Stimulated activated CD4-positive, alpha-beta T cell treated with anti-CD3 and anti-CD28 coated beads, Interleukin-15, amount 100 ng/mL, for 48 hours (primary cell): Measurements from ENCODE around the gene MYCBP2.
"Not testable (repeated sequence)": the region's sequence is repeated elsewhere in the genome, so short reads cannot be mapped to it uniquely, and the experiment has no call there.

ENCODE experiments used
- DNase-seq, 2 donors: peaks; one replicate each; pipeline ENCODE4 v3.0.0-alpha.2; 2020; ENCODE audit warnings: low read depth in 2 of 2

MYCBP2 gene

DNA sequence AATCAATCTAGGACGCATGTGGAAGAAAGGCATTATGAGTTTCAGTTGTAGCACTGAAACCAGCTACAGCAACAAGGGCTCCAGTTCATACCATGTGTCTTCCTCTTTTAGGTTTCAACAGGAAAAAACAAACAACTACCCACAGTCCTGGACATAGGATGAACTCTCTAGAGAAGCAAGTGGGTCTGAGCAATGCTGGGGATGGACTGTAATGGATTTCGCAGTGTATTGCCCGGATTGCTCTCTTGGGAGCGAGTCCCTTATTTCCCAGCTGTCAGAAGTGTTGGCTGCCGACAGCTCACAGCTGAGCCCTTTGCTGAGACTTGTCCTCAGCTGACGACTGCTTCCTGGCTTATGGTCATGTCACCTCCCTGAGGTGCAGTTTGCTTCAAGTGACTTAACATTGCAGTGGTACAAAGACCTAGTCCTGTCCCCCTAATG is 12.1 kb upstream of the MYCBP2 start:
- DNase-seq: no peak

DNA sequence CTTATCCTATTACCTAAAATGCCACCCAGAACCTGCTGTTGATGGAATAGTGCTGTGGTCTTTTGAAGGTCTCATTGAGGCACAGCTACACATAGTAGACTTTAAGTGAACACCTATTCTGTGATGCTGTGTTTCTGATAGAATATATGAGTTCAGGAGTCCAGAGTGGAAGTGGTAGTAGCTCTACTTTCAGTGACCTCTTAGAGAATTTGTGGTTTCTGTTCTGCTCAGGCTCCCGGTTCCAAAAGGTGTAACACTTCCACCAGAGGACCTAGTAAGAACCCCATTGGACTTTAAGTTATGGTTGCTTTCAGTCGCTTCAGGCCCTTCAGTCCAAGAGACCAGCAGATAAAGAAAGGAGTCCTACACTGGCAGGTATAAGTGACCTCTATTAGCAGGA is 11.4 kb upstream of the MYCBP2 start:
- DNase-seq: no peak

DNA sequence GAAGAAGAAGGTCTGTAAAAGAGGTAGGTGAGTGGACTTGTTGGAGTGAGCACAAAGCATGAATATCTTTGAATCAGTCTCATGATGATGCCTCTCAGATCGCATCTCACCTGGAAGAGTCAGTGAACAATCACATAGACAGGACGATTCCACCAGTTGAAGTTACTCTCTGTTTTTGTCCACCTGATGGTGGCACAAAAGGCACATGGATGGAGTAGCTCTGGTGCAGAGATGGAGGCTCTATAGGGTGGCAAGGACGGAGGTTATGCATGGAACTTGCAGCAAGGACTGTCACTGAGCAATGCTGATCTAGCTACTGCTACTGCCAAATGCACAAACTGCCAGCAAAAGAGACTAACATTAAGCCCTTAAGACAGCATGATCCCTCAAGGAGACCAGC is 10.3 kb upstream of the MYCBP2 start:
- no peak for DNase-seq

DNA sequence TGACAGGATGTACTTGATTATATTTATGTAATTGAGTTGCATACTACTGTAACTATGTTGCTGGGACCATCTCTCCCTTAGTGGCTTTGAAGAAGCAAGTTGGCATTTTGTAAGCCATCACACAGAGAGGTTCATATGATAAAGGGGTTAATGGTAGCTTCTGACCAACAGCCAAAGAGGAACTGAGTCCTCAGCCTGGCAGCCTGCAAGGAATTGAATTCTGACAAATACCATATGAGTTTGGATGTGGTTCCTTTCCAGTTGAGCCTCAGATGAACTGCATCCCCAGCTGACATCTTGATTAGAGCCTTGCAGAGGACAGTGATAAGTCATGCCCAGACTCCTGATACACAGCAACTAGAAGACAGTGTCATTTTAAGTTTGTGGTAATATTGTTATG is 8.6 kb upstream of the MYCBP2 start:
- DNase-seq: no peak

DNA sequence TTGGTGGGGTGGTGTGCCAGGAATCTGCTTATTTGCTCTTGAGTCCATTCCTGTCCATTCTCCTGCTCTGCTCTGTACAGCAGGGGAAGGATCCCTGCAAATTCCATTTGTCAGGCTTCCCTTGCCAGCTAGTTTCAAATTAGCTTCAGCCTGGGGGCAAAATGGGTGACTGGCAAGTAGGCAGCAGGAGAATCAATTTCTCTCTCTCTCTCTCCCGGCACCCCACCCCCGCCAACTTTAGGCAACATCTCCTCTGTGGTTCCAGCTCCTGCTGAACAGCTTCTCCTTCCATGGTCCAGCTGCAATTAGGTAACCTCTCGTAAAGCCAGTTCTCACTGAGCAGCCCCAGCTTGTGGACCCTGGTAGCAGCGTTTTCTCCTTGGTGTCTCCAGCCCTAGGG is 6.7 kb upstream of the MYCBP2 start:
- no peak for DNase-seq

- no peak for DNase-seq
Observed at GRCh38 chr13:77331421-77331820, 4.5 kb upstream of the MYCBP2 start.

- no peak for DNase-seq
Observed at GRCh38 chr13:77329911-77330584, 3.2 kb upstream of the MYCBP2 start.

DNA sequence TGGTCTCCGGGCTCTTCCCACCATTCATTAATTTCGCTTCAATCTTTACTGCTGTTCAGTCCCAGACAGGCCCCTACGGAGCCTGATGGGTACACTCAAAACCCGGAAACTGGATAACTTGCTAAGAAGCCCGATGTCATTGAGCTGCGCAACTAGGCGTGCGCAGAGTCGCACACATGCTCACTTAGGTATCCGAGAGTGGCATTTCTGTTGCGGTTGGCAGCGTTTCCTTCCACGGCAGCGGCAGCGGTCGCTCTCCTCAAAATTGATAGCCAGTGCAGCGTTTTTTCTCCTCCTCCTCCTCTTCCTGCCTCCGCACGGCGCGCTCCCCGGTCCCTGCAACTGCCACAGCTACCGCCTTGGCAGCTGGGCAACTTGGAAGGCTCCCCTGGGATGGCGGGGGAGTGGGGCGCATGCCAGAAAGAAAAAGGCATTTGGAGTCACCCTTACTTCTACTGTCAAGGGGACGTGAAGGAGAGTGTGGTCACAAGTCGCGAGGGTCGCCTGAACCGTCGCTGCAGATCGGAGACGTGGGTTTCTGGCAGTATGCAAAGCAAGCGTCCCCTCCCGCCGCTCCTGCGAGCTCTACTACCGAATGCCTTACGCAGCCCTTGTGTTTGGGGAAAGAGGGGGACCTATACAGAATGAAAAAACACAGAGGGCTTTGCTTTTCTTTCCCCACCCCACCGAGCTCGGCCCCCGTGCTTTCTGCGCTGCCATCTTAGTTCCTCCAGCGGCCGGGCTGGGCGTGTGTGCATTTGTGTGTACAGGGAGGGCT is 2.4 kb upstream of the MYCBP2 start:
- DNase-seq: peak; percentile 84 to 87

DNA sequence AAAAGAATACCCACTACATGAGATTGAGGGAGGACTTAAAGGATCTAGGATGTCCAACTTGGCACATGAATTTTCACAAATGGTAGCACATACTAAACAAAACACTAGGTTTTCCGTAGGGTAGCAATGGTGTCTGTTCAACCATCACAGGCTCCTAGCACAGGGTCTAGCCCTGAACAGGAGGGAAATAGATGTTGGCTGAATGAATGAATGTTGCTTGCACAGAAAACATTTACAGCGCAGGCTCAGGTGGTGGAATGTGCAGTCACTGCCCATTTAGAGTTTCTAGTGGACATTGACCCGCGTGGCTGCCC is 1.9 kb upstream of the MYCBP2 start:
- no peak for DNase-seq

GRCh38 chr13:77325371-77325980 is 1.4 kb downstream of the MYCBP2 start:
- DNase-seq: no peak

- DNase-seq: no peak
Observed at GRCh38 chr13:77323858-77324257, 3.0 kb downstream of the MYCBP2 start.

GRCh38 chr13:77319536-77319935 is 7.4 kb downstream of the MYCBP2 start:
- no peak for DNase-seq

GRCh38 chr13:77318741-77319140 is 8.2 kb downstream of the MYCBP2 start:
- DNase-seq: no peak

DNA sequence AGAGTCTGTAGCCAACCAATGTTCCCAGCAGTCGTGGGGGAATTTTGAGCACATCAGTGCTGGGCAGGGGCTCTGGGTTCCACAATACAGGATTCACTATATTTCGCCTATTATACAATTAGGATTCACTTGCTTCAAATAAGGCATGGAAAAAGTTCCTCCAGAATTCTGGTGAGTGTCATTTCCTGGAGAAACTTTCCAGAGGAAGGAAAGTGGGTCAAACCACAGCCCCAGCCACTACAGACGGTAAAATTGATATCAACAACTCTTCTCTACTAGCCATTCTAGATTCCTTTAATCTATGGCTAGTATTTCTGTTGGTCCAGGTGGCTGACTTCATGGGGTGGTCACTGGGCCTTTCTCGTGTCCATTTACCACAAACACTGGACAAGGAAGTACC is 10.5 kb downstream of the MYCBP2 start:
- DNase-seq: no peak

DNA sequence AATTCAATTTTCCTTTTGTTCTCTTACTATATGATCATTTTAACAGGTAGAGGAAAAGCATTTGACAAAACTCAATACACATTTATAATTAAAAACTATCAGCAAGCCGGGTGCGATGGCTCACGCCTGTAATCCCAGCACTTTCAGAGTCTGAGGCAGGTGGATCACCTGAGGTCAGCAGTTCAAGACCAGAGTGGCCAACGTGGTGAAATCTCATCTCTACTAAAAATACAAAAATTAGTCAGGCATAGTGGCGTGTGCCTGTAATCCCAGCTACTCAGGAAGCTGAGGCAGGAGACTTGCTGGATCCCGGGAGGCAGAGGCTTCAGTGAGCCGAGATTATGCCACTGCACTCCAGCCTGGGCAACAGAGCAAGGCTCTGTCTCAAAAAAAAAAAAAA is 11.4 kb downstream of the MYCBP2 start:
- DNase-seq: not testable (repeated sequence)

DNA sequence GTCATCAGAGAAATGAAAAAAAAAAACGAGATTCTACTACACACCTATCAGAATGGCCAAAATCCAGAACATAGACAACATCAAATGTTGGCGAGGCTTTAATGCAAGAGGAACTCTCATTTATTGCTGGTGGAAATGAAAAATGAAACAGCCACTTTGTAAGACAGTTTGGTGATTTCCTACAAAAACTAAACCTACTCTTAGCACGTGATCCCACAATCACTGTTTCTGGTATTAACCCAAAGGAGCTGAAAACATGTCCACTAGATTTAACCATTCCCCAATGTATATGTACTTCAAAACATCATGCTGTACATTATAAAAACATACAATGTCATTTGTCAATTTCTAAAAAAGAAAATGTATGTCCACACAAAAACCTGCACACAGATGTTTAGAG is 13.0 kb downstream of the MYCBP2 start:
- no peak for DNase-seq

GRCh38 chr13:77312311-77312710 is 14.6 kb downstream of the MYCBP2 start:
- no peak for DNase-seq

GRCh38 chr13:77310579-77311279 is 16.2 kb downstream of the MYCBP2 start:
- no peak for DNase-seq

GRCh38 chr13:77310161-77310560 is 16.7 kb downstream of the MYCBP2 start:
- no peak for DNase-seq

DNA sequence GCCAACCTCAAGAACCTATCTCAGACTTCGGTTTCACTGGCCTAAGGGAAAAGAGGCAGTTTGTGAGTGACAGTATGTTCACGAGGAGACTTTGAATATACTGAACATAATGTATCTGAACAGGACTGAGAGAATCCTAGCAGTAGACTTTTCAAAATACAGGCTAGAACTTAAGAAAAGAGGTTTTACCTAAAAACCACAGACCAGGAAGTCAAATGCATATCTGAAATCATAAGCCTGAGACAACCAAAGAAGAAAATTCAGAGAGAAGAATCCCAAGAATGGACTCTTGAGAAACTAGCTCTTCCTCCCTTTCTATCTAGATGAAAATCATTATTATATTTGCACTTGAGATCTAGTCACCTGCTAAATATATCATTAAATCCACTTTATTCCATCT is 17.6 kb downstream of the MYCBP2 start:
- no peak for DNase-seq

DNA sequence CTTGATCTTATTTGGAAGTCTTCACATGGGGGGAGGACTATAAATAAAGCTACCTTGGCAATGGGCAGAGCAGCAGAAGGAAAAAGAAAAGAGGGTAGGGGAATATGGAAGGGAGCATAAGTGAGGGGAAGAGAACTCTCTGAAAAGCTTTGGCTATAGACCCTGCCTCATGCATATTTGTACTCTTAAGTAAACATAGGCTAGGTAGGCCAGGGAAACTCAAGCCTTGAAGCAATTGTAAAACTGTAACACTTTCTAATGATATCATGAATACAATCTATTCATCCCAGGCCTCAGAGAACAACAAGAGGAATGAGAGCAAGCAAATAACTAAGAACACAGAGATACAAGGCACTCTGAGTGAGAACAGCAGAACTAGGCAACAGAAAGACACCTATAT is 20.4 kb downstream of the MYCBP2 start:
- no peak for DNase-seq

DNA sequence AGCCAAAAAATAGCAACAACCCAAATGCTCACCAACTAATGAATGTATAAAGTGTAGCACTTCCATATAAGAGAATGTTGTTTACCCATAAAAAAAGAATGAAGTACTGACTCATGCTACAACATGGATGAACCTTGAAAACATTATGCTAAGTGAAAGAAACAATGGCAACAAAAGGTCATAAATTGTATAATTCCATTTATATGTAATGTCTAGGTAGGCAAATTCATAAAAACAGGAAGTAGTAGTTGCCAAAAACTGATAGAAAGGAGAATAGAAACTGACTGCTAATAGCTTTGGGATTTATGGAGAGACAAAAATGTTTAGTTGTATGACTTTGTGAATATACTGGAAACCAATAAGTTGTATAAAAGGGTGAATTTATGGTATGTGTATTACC is 21.6 kb downstream of the MYCBP2 start:
- no peak for DNase-seq
